Muscle of back (tissue), 11 donors: ENCODE results near the gene TMEM40. TPM values are rescaled to one million over a fixed set of nuclear protein-coding genes. Genes with fewer than 3 reads are reported as not detected.
"Not testable (repeated sequence)": the region's sequence is repeated elsewhere in the genome, so short reads cannot be mapped to it uniquely, and the experiment has no call there.

Experiments used
- DNase-seq, 3 donors: peaks; one replicate each; pipeline versions ENCODE4 v3.0.0 to v3.0.0-alpha.2; 2013
- polyA plus RNA-seq, 10 donors: library from polyadenylated mRNA; unstranded; fragments of 120-200 nt; gene quantifications; one replicate each; pipeline ENCODE4 v1.2.1, GENCODE V29; 2013; ENCODE audit not compliant: insufficient read length in 10 of 10

Gene TMEM40
- polyA plus RNA-seq, 10 donors: 10.3 to 26.6 (median 18.5) TPM

- no peak for DNase-seq
These were observed 6.2 kb downstream of the TMEM40 start for GRCh38 chr3:12752809-12753208.

DNA sequence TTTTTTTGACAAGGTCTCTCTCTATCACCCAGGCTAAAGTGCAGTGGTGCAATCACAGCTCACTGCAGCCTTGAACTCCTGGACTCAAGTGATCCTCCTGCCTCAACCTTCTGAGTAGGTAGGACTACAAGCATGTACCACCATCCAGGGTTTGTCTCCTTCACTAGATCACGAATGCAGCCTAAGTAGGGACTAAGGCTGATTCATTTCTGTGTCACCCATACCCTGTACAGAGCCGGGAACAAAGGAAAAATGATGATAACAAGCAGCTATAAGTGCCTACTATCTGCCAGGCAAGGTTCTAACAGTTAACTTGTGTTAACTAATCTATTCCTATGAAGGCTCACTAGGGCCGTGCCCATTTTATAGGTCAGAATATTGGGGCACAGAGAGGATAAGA lies 7.0 kb downstream of the TMEM40 start:
- no peak for DNase-seq

- peak in 1 of 3 donors; percentile 33 for DNase-seq
These were observed 7.5 kb downstream of the TMEM40 start for GRCh38 chr3:12751571-12751970.

- no peak for DNase-seq
These were observed 8.4 kb downstream of the TMEM40 start for GRCh38 chr3:12750658-12751071.

- DNase-seq: peak in 2 of 3 donors; percentile 34 to 77
These were observed 8.8 kb downstream of the TMEM40 start for GRCh38 chr3:12750223-12750622.

- no peak for DNase-seq
These were observed 10.6 kb downstream of the TMEM40 start for GRCh38 chr3:12748477-12748876.

DNA sequence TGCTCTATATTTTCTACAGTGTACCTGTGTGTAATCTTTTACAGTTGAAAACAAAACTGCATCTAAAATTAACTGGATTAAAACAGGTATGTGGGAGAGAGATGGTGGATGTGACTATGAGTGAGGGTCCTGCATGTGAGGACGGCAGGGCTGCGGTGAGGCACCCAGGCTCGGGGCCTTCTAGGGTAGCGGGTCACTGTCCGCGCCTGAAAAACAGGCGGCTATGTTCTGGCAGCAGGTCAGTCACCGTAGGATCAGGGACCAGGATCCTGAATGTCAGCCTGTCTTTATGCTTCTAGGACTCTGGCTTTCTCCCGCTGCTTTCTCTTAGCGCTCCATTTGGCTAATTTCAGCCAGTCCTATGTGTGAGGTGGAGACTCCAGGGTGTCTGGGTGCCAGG lies 12.6 kb downstream of the TMEM40 start:
- no peak for DNase-seq

GRCh38 chr3:12744326-12744725 lies 14.7 kb downstream of the TMEM40 start:
- DNase-seq: no peak

GRCh38 chr3:12743583-12743982 lies 15.5 kb downstream of the TMEM40 start:
- no peak for DNase-seq

DNA sequence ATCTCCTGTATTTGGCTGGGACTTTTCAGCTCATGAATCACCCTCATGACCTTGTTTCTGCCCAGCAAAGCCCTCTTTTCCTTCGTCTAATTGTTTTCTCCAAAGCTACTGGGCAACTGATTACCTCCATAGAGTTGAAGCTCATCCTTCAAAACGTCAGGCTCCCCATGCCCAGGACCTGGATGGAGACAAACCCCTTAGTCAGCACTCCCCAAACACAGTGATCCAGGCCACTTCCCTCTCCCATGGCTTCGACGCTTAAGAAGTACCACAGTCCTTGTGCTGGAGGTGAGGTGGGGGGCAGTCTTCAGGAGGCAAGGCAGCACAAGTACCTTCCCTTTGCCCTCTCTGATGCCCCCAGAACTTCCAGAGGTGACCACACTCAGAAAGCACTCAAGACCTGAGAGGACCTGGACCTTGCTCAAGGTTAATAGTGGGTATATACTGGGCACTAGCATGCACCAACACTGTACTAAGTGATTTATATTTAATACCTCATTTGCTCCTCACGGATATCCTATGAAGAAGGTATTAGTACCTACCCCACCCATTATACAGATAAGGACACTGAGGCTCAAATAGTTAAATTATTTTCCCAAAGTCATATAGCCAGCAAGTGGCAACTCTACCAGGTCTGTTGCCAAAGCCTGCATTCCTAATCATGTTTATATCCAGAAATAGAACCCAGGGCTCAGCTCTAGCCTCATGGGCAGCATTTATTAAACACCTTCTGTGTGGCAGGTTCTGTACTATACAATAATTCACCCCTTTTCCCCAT lies 16.5 kb downstream of the TMEM40 start:
- no peak for DNase-seq

DNA sequence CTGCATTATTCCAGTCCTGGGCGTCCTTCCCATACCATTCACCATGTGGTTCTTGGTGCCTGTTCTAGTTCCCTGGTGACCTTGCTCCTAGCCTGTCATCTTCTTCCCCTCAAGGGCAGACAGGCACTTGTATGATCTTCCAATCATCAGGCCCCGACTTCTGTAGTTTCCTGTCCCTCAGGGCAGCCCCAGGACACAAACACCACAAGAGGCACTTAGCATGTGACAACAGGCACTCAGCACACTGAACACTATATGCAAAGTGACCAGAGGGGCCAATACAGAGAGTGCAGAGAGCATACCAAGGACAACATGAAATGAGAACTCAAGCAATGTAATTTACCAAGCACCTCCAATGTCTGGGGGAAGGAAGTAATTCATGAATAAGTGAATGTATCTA lies 17.9 kb downstream of the TMEM40 start:
- no peak for DNase-seq

GRCh38 chr3:12737833-12738232 lies 21.2 kb downstream of the TMEM40 start:
- DNase-seq: no peak

DNA sequence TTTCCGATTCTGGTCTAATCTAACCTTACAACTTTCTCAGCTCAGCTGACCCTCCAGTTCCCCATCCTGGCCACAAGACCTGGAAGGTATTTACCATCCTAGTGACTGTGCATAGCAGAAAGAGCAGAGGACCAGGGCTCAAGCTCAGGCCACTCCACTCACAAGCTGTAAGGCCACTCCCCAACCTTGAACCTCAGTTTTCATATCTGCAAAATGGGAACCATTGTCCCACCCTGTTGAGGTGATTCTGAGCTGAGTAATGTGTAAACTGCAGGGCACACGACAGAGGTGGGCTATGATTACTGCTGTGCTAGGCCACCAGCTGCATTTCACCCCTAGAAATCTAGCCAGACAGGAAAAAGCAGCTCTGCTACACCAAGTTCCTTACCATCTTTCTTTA lies 21.7 kb downstream of the TMEM40 start:
- DNase-seq: no peak

DNA sequence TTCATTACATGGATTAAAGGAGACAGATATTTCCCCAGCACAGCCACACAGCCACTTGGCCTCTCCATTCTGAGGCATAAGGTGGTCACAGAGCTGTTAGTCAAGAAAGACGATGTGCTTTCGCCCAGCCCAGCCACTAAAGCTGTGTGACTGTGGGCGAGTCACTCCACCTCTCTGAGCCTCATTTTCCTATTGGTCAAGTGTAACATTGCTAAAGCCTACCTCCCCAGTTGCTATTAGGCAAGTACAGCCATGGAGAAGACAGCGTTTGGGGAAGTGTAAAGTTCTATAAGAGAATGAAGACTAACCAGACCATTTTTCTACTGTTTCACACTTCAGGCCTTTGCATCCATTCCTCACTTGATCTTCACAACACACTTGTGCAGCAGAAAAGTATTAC lies 24.1 kb downstream of the TMEM40 start:
- DNase-seq: no peak

DNA sequence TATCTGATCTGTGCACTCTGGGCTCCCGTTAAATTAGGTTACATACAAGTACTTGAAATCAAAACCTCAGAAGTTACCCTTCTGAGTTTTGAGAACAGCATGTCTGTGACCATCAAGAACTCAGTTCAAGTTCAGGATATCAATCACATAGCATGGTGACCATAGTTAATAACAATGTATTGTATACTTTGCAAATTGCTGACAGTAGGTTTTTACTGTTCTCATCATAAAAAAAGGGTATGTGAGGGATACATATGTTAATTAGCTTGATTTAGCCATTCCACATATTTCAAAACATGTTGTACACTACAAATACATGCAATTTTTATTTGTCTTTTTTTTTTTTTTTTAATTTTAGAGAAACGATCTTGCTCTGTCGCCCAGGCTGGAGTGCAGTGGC lies 25.5 kb downstream of the TMEM40 start:
- no peak for DNase-seq

DNA sequence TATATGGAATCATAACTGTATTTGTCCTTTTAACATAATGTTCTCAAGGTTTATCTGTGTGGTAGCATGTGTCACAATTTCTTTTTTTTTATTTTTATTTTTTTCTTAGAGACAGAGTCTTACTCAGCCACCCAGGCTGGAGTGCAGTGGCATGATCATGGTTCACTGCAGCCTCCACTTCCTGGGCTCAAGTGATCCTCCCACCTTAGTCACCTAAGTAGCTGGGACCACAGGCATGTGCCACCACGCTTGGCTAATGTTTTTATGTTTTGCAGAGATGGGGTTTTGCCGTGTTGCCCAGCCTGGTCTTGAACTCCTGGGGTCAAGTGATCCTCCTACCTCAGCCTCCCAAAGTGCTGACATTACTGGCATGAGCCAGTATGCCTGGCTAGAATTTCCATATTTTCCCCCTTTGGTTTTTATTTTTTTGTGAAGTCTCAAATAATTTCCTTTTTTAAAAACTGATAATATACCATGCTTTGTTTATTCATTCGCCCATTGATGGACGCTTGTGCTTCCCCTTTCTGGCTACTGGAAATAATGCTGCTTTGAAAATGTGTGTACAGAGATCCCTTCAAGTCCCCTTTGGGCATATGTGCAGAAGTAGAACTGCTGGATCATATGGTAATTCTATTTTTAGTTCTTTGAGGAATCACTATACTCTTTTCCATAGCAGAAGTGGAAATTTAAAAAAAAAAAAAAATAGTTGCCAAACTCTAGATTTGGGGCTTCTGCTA lies 28.4 kb downstream of the TMEM40 start:
- no peak for DNase-seq

GRCh38 chr3:12729051-12729651 lies 29.9 kb downstream of the TMEM40 start:
- peak; percentile 67 to 79 (median 70) for DNase-seq

- no peak for DNase-seq
These were observed 31.1 kb downstream of the TMEM40 start for GRCh38 chr3:12727937-12728336.

GRCh38 chr3:12727481-12727880 lies 31.6 kb downstream of the TMEM40 start:
- DNase-seq: no peak

GRCh38 chr3:12725436-12725835 lies 33.6 kb downstream of the TMEM40 start:
- no peak for DNase-seq

- no peak for DNase-seq
These were observed 34.3 kb downstream of the TMEM40 start for GRCh38 chr3:12724794-12725193.

DNA sequence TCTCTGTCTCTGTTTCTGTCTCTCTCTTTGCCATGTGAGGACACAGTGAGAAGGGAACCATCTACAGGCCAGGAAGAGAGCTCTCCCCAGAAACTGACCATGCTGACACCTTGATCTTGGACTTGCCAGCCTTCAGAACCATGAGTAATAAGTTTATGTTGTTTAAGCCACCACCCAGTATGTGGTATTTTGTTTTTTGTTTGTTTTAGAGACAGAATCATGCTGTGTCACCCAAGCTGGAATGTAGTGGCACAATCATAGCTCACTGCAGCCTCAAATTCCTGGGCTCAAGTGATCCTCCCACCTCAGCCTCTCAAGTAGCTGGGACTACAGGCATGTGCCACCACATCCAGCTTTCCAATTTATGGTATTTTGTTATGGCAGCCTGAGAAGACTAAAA lies 35.7 kb downstream of the TMEM40 start:
- DNase-seq: not testable (repeated sequence)

GRCh38 chr3:12722226-12722625 lies 36.8 kb downstream of the TMEM40 start:
- no peak for DNase-seq
